Pancreas (tissue), 10 donors: ENCODE measurements around the gene IGF1. TPM values are rescaled to one million over a fixed set of nuclear protein-coding genes. Genes with fewer than 3 reads are reported as not detected.
A peak's percentile ranks its signal among the peaks of the same experiment; 100 is the strongest.

Experiments
- ATAC-seq, 4 donors: fragments of 200-7000 bp; cut with Tn5 transposase; one replicate each; pipeline versions ENCODE4 v1.8.0 to v1.9.1; 2020; ENCODE audit warnings: mild to moderate bottlenecking in 4 of 4, moderate library complexity in 4 of 4
- DNase-seq, 6 donors: peaks; one replicate each; pipeline ENCODE4 v3.0.0-alpha.2; 2020
- FAIRE-seq: peaks from 2 replicates; lab custom pipeline; 2012; peaks lifted over from hg19 to GRCh38; lab: Jason Lieb, UNC
- H3K27ac ChIP-seq, 4 donors: fragments of 200-600 bp; sonication (generic); 1 replicate in 3 of 4; 2 replicates in 1 of 4; pipeline versions ENCODE4 v1.5.0 to v1.8.0; 2020
- H3K27me3 ChIP-seq, 4 donors: fragments of 200-600 bp; one replicate each; pipeline ENCODE4 v1.8.0; 2021
- H3K36me3 ChIP-seq, 3 donors: fragments of 200-600 bp; sonication (generic) in 1 of 3; one replicate each; pipeline versions ENCODE4 v1.5.0 to v1.8.0; 2020 to 2021
- H3K4me1 ChIP-seq, 3 donors: fragments of 200-600 bp; one replicate each; pipeline ENCODE4 v1.8.0; 2021
- H3K4me3 ChIP-seq, 4 donors: fragments of 200-600 bp; sonication (generic) in 2 of 4; one replicate each; pipeline versions ENCODE4 v1.5.0 to v1.8.0; 2020 to 2021
- H3K9me3 ChIP-seq, 4 donors: fragments of 200-600 bp; one replicate each; pipeline ENCODE4 v1.8.0; 2021
- CTCF ChIP-seq, 4 donors: fragments of 200-600 bp; sonication (generic) in 3 of 4; IDR thresholded peaks; one replicate each; pipeline versions ENCODE4 v1.5.0 to v1.8.0; 2021; ENCODE audit warnings: antibody characterized with exemption in 4 of 4
- WGBS, 2 donors: extraction: QIAGEN DNeasy Blood & Tissue Kit; methylation state at CpG; one replicate each; pipeline ENCODE4 v1.1.7; 2013; 5-methylcytosine and 5-hydroxymethylcytosine counted together
- intact Hi-C, 3 donors: fragments of 100-400 bp; cut with DNase I; formaldehyde crosslinking; loops; one replicate each; pipeline versions ENCODE4 v1.11.1 to v1.14.2; 2022
- polyA plus RNA-seq, 2 donors: library from polyadenylated mRNA; stranded (reverse); fragments of 200-250 nt; gene quantifications; one replicate each; pipeline ENCODE4 v1.2.3, GENCODE V29; 2013
- total RNA-seq, 6 donors: library from RNA; stranded (reverse); fragmentation: NEBNext Ultra II Directional in 4 of 6; extraction: Animal tissue kit (Norgen Biotek cat#: 25700) in 4 of 6; gene quantifications; one replicate each; pipeline versions ENCODE4 v1.2.1 to v1.2.4, GENCODE V29; 2021 to 2023
- donor health status: healthy with polysubstance abuse.
- donor health status: DM: no; HTN: no; CAD: no; lungs with moderate emphysema.
- donor health status: DM: no; HTN: no; CAD: no.
- donor health status: control.
- donor health status: control.
- donor health status: Bipolar disorder and iron deficiency.
- donor health status: DM: yes; HTN: yes; CAD: no.
- donor health status: DM: no; HTN: no; CAD: no.
- donor health status: DM: no; HTN: no; CAD: no.
- donor health status: DM: yes; HTN: yes; CAD: no.

Gene IGF1
- total and polyA plus RNA-seq, 8 donors = 1.5 to 23.8 (median 4.6) TPM

DNA sequence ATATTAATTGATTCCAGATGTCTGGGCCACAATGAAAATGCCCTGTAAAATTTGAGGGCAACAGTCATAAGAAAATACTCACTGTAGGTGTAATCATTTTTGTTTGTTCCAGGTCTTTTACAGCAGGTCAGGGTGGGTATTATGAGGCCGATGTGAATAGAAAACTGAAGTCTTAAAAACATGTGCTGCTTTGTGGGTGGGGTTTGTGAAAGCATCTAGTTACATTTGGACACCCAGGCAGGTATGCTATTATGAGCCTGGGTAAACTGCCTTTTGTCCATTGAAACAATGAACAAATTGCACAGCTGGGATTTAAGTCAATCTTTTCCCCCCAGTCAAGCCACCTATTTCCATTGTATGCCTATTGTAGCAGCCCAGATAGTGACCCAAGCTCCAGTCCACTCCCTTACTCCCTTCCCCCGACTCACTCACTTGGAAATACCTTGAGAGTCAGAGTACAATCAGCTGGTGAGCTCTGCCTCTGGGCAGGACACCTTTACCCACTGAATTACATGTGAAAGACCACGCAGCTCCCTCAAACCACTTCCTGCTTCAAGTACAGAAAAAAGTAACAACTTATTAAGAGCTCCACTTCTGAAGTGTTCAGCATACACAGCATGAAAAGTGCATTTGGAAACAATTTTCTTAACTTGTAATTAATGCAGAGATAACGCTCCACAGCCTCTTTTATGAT is 1.8 kb downstream of the IGF1 start:
- 30 to 34% methylated on average over 4 of the region's 4 CpGs for WGBS, 2 donors
- H3K9me3 ChIP-seq = no peaks in the 10 kb centered on the region
- FAIRE-seq (no peak), ATAC-seq (peak; percentile 23 to 49 (median 43)), DNase-seq (no peak)
- H3K27ac ChIP-seq = no peak overlapping the region
- no peaks in the 10 kb centered on the region for H3K36me3 ChIP-seq
- H3K4me3 ChIP-seq = peak overlapping the region in 1 of 4 donors; percentile 19
- no peaks in the 10 kb centered on the region for H3K27me3 ChIP-seq
- intact Hi-C loops = no loop called here
- no peaks in the 10 kb centered on the region for H3K4me1 ChIP-seq
- no peak for TF ChIP-seq CTCF (IDR thresholded peaks at IDR 0.05)

- Histone ChIP-seq H3K27ac (no peak overlapping the region), H3K27me3 (no peaks in the 10 kb centered on the region), H3K4me3 (no peak overlapping the region), H3K4me1 (peaks cover 0 to 4% (median 0%) of the 10 kb centered on the region in 3 donors), H3K9me3 (no peaks in the 10 kb centered on the region), H3K36me3 (no peaks in the 10 kb centered on the region)
- no peak for TF ChIP-seq CTCF (IDR thresholded peaks at IDR 0.05)
- intact Hi-C loops = no loop called here
- no peak for ATAC-seq
- no peak for FAIRE-seq
- 82% methylated on average over 9 of the region's 9 CpGs for WGBS, 2 donors
- DNase-seq = no peak
These were observed 5.0 kb downstream of the IGF1 start for GRCh38 chr12:102475355-102475754.

- ATAC-seq (peak in 2 of 4 donors; percentile 43 to 57), FAIRE-seq (no peak), DNase-seq (no peak)
- WGBS, 2 donors = 52 to 56% methylated on average over 3 of the region's 3 CpGs
- intact Hi-C loops = no loop called here
- Histone ChIP-seq H3K9me3 (no peaks in the 10 kb centered on the region), H3K4me1 (peaks cover 0 to 4% (median 0%) of the 10 kb centered on the region in 3 donors), H3K4me3 (no peak overlapping the region), H3K36me3 (no peaks in the 10 kb centered on the region), H3K27ac (no peak overlapping the region), H3K27me3 (no peaks in the 10 kb centered on the region)
- no peak for TF ChIP-seq CTCF (IDR thresholded peaks at IDR 0.05)
These were observed 5.8 kb downstream of the IGF1 start for GRCh38 chr12:102474438-102475064.

DNA sequence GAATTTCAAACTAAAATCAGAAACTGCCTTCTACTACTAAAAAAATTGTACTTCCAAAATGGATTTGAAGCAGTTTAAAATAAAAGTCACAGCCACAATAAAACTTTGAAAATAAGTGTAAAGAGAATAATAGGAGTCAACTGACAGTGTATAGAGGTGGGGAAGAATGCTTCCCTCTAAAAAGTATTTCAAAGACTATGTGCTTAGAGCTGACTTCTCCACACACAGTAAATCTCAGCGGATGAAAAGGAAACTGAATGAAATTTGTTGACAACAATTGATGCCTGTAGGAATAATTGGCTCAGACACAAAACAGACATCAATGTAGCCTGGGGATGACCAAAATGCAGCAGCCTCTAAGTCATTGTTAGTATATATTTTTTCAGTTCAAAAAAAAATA is 7.9 kb downstream of the IGF1 start:
- intact Hi-C loops = no loop called here
- Histone ChIP-seq H3K27me3 (no peaks in the 10 kb centered on the region), H3K9me3 (no peaks in the 10 kb centered on the region), H3K27ac (no peak overlapping the region), H3K4me1 (peaks cover 0 to 4% (median 0%) of the 10 kb centered on the region in 3 donors), H3K36me3 (no peaks in the 10 kb centered on the region), H3K4me3 (no peak overlapping the region)
- whole genome bisulfite sequencing, 2 donors = 78 to 86% methylated on average over 1 of the region's 1 CpG
- DNase-seq = no peak
- no peak for FAIRE-seq
- ATAC-seq = no peak
- TF ChIP-seq CTCF (IDR thresholded peaks at IDR 0.05) = no peak

DNA sequence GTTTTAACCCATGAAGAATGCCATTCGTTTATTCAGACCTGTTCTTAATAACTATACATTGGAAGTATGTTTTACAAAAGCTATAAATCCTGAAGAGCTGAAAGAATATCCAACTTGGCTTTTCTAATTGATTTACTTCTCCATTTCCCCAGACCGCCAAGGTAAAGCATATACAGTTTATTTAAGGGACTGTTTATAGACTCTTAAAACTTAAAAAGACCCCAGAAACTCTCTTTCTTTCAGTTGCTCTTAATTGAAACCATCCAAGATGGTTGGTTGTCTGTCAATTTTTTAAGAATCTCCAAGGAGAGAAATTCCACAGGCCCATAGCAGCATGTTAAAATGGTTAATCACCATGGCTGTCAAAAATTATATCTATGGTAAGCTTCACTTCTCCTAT is 8.8 kb downstream of the IGF1 start:
- H3K27me3 ChIP-seq = no peaks in the 10 kb centered on the region
- H3K36me3 ChIP-seq = no peaks in the 10 kb centered on the region
- H3K27ac ChIP-seq = no peak overlapping the region
- ATAC-seq (no peak), FAIRE-seq (no peak), DNase-seq (no peak)
- no peak for TF ChIP-seq CTCF (IDR thresholded peaks at IDR 0.05)
- 70 to 74% methylated on average over 2 of the region's 2 CpGs for WGBS, 2 donors
- no peak overlapping the region for H3K4me3 ChIP-seq
- H3K9me3 ChIP-seq = no peaks in the 10 kb centered on the region
- intact Hi-C loops = no loop called here
- peaks cover 0 to 4% (median 0%) of the 10 kb centered on the region in 3 donors for H3K4me1 ChIP-seq
